GM06990 (cell line): ENCODE measurements around the gene SRD5A1.

ENCODE experiments used
- DNase-seq: peaks from one replicate; pipeline ENCODE4 v3.0.0-alpha.2; 2011; ENCODE audit not compliant: insufficient read length; ENCODE audit errors: extremely low read depth
- H3K27me3 ChIP-seq: replicated peaks from 2 replicates; pipeline ENCODE4 v1.6.0; 2011; ENCODE audit warnings: low read length; ENCODE audit not compliant: control insufficient read depth, insufficient read depth
- H3K36me3 ChIP-seq: 2 replicates; pipeline ENCODE4 v1.5.1; 2011; ENCODE audit warnings: low read length; ENCODE audit not compliant: control insufficient read depth, insufficient read depth
- H3K4me3 ChIP-seq: replicated peaks from 2 replicates; pipeline ENCODE4 v1.5.1; 2011; ENCODE audit warnings: low read depth, mild to moderate bottlenecking, control low read depth, low read length
- TF ChIP-seq, protein P1 (sequence below): IDR thresholded peaks from 2 replicates; pipeline ENCODE4 v1.5.1; 2011; ENCODE audit warnings: low read length, control low read depth, mild to moderate bottlenecking, inconsistent platforms; ENCODE audit not compliant: insufficient read depth, poor library complexity, severe bottlenecking

Gene SRD5A1

GRCh38 chr5:6611334-6612256 is 21.6 kb upstream of the SRD5A1 start:
- no peak overlapping the region for H3K4me3 ChIP-seq
- peaks cover 40% of the 10 kb centered on the region for H3K36me3 ChIP-seq
- DNase-seq = no peak
- no peaks in the 10 kb centered on the region for H3K27me3 ChIP-seq
- TF ChIP-seq, protein P1, sequence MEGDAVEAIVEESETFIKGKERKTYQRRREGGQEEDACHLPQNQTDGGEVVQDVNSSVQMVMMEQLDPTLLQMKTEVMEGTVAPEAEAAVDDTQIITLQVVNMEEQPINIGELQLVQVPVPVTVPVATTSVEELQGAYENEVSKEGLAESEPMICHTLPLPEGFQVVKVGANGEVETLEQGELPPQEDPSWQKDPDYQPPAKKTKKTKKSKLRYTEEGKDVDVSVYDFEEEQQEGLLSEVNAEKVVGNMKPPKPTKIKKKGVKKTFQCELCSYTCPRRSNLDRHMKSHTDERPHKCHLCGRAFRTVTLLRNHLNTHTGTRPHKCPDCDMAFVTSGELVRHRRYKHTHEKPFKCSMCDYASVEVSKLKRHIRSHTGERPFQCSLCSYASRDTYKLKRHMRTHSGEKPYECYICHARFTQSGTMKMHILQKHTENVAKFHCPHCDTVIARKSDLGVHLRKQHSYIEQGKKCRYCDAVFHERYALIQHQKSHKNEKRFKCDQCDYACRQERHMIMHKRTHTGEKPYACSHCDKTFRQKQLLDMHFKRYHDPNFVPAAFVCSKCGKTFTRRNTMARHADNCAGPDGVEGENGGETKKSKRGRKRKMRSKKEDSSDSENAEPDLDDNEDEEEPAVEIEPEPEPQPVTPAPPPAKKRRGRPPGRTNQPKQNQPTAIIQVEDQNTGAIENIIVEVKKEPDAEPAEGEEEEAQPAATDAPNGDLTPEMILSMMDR = no peak

DNA sequence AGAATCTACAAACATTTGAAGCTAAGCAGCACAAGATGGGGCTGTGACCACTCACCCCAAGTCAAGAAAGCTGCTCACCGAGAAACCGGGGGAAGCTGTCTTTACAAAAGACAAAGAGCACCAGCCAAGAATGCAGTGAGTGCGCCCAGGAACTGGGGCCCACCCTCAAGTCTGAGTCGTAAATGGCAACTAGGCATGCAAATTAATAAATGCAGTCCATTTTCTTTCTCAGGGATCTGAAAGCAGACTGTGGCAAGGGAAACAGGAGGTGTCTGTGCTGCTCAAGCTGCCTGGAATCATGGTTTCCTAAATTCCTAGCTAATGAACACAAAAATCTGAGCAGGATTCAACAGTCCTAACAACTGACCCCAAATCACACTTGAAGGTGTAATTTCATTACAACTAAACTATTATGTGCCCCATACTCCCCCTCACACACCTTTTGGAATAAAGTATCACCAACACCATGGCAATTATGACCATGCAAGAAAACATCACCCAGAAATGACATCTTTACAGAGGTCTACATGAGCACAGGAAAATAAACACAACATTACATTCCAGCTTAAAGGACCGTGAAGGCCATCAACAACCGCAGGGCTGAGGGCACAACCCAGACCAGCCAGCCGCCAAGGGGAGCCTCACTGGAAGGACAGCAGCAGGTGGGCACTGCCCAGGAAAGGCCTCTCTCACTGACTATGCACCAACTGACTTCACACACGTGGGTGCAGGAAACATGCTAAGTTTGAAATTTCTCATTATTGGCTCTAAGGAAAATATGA is 18.0 kb upstream of the SRD5A1 start:
- TF ChIP-seq, protein P1 = no peak
- no peaks in the 10 kb centered on the region for H3K27me3 ChIP-seq
- no peak for DNase-seq
- peaks cover 38% of the 10 kb centered on the region for H3K36me3 ChIP-seq
- H3K4me3 ChIP-seq = no peak overlapping the region

DNA sequence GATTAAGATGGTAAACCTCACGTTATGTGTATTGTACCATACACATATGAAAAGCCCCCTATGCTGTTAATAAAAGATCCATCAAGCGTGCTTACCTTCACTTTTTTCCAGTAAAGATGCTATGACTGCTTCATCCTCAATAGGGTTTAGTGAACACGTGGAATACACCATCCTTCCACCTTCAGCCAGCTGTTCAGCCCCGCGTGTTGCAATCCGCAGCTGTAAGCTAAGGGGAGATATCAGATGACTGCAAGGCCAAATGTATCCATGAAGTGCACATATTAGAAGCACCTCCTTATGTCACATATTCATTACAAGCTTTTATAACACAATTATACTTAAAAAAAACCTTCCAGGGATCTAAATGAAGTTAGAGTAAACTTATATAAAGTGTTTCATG is 16.6 kb upstream of the SRD5A1 start:
- Histone ChIP-seq H3K4me3 (no peak overlapping the region), H3K27me3 (no peaks in the 10 kb centered on the region), H3K36me3 (peaks cover 36% of the 10 kb centered on the region)
- TF ChIP-seq, protein P1 = no peak
- no peak for DNase-seq

GRCh38 chr5:6623228-6623627 is 10.0 kb upstream of the SRD5A1 start:
- DNase-seq = no peak
- Histone ChIP-seq H3K4me3 (no peak overlapping the region), H3K36me3 (peaks cover 32% of the 10 kb centered on the region), H3K27me3 (no peaks in the 10 kb centered on the region)
- TF ChIP-seq, protein P1 = no peak

DNA sequence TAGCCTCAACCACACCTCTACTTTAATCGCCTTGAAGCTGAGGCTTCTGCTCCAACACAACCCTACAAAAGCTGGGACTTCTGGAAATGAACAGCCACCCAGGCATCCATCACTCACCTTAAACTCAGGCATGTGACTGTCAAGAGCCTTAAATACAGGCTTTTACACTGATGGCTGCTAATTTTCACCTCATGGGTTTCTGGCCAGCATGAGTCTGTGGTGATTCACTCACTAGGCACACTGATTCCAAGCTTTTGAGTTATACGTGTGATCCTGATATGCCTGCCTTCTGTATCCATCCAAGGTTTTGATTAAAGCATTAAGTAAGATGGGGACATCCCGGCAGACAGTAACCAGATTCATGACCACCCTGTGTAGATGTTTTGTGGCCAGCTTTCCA is 9.3 kb upstream of the SRD5A1 start:
- DNase-seq = no peak
- Histone ChIP-seq H3K36me3 (peaks cover 30% of the 10 kb centered on the region), H3K4me3 (no peak overlapping the region), H3K27me3 (no peaks in the 10 kb centered on the region)
- TF ChIP-seq, protein P1 = no peak
